NOMO-1 treated with dmso at 0.1 percent for 144 hours (cell line): Measurements from ENCODE around the gene HDAC7.
"Not testable (repeated sequence)": the region's sequence is repeated elsewhere in the genome, so short reads cannot be mapped to it uniquely, and the experiment has no call there.

Experiments
- DNase-seq: peaks from one replicate; lab custom pipeline; 2025; ENCODE audit not compliant: unreplicated experiment; lab: John Stamatoyannopoulos, UW

HDAC7 gene

DNA sequence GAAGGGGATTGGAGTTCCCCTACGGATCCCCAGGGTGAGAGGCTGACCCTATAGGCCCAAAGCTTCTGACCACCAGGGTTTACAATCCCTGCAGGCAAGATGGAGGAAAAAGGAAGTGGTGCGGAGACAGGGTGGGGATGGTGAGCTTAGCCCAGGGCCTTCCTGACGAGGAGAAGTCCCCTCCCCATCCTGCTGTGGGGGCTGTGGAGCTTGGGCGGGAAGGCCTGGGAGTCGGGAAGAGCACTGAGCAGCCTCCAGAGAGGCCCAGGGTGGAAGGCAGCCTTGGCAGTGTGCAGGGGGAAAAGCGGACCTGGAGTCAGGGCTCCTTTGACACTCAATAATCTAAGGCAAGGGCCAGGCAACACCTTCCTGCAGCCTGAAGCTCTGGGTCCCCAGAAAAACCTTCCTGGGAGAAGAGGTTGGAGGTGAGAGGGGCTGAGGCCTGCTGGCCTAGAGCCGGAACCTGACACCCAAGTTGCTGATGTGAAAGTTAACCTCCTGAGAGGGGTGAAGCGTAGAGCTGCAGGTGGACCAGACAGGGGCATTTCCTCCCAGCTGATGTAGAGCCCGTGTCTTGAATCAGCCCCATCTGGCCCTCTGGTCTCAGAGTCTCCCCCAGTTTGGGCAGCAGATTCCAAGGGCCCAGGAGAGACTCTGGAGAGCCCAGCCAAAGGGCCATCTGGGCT, 6.0 kb downstream of the HDAC7 start:
- peak; percentile 70 for DNase-seq

DNA sequence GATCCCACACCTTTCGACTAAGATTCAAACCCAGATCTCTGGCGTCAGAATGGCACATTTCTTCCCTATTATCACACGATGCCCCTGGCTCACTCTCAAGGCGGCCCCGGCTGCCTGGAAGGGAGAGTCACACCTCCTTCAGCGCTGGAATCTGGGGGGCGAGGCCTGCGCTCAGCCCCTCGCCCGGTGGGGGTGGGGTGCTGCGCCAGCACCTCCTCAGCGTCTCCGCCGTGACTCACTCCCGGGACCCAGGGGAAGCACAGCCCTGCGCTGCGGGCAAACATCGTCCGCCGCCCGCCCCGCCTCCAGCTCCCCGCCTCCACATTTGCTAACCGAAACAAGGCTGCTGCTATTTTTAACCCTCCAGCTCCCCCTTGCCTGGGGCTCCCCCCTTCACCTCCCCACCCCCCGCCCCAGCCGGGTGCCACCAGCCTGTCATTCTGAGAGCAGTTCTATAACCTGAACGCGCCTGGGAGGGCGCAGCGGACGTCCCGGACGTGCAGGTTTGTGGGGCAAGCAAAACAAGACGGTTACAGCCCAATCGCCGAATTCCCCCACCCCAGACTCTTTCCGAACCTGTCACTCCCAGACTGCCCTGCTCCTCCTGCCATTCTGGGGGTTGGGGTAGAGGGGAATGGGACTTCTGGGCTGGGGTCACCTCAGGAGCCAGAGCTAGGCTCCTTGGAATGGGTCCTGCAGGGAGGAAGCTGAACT, 6.7 kb downstream of the HDAC7 start:
- DNase-seq, result peak; percentile 92

DNA sequence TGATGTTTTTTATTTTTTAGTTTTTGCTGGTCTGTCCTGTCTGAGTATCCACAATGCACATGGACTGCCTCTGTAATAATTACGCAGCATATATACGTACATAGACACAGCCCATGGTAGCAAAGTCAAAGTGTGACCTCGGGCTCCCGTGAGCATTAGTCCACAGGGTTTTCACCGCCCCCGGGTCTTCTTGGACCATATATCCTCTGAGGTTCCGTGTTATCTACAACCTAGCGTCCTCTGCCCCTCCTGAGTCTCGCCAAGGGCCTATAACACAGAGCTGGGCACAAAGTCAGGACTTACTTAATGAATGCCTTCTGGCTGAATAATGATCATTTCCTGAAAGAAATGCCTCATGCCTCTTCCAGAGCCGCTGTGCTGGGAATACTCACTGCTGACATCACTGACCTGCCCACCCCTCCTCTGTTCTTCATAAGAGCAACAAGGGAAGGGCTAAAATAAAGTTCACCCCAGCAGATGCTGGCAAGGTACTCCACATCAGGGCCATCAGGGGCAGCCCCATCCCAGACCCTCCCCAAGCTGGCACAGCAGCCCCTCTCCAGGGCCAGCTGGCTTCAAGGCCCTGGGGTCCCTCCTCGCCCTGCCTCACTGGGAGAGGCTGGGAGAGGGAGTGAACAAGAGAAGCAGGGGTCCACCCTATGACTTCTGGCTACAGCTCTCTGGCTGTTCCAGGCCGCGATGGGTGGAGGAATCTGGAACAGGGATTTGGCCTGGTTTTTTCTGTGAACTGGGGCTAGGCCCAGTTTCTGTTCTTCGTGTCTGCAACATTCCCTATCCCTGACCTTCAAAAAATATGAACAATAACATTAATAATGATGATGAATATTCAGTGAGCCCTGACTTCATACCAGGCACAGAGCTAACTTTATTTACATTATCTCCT, 7.9 kb downstream of the HDAC7 start:
- DNase-seq, result no peak

DNA sequence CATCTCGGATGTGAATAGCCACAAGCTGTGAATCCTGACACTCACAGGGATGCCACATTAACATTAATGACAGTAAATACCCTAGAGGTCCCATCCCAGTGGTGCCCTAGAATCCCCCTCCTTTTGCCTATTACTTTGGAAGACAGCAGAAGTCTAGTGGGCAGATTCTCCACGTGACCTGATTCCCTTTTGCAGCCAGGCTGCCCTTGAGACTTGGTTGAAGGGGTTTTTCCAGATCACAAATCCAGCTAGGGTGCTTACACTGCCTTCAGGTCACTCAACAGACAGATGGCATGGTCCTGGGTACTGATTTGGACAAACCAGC, 8.7 kb downstream of the HDAC7 start:
- DNase-seq, result no peak

DNA sequence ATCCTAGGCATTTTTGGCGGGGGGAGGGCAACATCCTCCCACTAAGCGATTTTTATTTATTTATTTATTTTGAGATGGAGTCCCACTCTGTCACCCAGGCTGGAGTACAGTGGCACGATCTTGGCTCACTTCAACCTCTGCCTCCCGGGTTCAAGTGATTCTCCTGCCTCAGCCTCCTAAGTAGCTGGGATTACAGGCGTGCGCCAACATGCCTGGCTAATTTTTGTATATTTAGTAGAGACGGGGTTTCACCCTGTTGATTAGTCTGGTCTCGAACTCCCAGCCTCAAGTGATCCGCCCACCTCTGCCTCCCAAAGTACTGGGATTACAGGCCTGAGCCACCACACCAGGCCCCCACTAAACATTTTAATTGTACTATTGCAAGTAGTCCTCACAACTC, 10.2 kb downstream of the HDAC7 start:
- DNase-seq, result not testable (repeated sequence)

DNA sequence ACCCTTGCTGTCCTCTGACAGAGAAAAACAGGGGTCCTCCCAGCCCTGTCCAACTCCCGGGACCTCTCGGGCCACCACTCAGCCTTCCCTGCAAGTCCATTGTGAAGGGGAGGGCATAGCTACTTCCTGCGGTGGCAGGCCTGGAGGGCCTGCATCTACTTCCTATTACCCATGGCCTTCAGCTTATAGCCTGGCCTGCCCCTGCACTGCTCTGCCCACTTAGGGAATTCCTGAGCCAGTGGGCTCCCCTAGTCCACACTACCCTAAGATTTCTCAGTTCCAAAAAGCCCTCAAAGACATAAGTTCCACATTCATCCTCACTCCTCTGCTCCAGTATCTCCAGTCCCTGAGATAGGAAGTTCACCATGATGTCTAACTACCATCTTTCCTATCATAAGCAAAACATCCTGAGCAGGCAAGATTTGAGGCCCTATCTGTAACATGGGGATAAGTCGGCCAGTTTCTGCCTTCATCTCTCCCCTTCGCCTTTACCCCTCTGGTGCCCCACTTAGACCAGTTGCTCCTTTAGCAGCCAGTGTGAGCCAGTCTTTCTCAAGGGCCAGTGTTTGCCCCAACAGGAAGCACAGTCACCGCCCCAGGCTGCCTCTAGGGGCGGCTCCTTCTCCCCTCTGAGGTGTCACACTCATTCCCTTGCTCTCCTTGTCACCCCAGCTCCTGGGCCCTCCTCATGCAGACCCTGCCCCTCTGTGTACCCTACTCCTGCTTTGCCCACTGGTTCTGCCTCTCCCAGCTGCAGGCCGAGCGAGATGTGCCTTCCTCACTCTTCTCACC, 10.9 kb downstream of the HDAC7 start:
- peak; percentile 60 for DNase-seq

DNA sequence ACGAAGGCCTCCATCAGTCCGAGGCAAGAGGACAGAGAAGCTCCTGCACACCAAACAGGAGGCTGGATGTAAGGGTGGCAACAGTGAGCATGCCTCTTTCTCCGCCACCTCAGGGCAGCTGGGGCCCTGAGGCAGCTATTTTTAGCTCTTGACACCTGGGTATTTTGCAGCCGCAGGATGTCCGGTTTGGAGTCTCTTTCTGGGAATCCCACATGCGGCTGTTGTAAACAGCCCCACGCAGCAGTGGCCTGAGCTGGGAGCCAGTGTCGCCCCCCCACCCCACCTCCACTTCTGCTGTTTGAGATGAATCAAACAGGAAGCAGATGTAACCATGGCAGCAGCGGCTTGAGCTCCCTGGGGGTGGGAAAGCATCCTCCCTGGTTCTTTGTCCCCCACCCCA, 11.7 kb downstream of the HDAC7 start:
- DNase-seq, result no peak

DNA sequence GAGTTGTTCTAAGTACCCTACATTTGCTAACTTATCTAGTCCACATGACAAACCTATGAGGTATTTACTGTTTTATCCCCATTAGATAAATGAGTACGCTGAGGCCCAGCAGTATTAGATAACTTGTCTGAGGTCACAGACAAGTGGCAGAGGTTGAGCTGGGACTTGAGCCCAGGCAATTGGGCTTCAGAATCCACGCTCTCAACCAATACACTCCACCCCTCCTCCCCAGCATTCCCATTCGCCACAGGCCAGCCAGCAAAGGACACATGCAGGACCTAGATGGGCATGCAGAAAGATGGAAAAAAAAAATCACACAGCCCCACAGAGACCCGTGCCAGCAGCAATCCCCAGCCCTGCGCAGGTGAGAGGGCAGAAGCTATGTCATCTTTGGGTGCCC, 12.4 kb downstream of the HDAC7 start:
- DNase-seq, result no peak

DNA sequence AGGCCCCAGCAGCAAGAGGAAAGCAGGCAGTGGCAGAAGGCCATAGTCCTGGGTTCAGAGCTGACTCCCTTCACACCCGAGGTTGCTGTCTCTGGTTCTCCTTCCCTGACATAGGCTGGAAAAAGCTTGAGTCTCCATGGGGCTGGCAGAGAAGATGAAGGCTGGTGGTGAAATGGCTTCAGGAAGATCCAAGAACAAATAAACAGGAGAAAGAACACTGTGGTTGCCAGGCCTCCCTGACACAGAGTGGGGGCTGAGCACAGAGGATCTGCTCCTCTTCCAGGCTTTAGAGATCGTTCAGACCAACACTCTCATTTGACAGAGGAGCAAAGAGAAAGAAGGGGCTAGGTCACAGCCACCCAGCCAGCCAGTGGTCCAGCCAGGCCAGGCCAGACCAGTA, 14.3 kb downstream of the HDAC7 start:
- DNase-seq, result no peak

DNA sequence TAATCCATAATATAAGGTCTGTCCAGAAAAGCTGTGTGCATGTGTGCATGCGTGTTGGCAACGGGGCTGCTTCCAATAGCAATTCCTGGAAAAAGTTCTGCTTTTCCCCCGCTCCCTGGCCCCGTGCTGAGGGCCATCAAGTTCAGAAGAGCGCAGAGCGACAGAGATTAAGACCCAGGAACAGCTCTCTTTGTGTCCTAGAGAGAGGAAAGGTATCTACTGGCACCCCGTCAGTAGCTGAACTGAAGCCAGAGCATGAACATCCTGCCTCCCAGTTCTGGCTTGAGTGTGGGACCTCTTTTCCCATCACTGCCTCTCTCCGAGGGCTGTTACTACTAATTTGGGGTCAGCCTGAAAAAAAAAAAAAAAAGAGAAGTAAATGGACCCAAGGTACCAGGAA, 15.5 kb downstream of the HDAC7 start:
- no peak for DNase-seq

DNA sequence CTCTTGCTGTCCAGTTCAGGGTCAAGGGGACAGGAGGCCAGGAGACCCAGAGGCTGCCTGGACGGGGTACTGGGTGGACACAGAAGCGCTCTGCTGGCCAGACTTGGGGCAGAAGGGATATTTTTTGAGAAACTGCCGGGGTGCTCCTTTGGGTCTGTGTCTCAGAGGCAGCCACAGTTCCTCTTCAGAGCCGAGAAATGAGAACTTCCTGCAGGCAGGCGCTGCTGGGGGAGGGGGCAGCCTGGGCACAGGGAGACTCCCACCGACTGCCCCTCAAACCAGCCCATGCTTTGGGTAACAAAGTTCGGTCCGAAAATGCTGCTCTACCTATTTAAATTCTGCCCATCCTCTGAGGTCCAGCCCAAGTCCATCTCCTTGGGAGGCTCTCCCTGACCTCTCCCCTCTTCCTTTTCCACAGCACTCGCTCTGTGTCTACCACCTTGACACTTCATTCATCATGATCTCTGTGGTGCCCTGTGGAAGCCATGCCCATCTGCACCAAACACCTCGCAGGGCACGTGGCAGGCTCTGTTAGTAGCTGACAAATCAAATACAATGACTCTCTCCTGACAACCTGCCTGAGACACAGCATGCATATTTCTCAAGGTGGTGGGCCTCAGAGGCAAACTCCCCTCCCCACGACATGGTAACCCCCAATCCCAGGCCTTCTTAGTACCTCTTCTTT, 16.4 kb downstream of the HDAC7 start:
- DNase-seq, result no peak

DNA sequence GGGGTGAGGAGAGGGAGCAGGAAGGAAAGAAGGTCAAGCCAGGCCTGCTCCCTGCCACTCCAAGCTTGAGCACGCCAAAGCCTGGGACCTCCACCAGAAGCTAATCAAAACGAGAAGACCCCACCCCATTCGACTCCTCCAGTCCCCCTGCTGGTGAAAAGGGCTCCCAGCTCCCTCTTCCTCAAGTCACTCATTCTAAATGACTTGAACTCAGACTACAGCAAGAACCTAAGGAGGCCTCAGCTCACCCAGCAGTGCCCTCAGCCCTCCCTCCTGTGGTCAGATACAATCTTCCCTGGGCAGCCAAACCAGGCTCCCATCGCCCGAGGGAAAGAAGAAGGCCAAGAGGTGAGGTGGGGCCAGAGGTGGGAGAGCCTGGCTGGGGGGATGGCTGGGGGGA, 17.4 kb downstream of the HDAC7 start:
- no peak for DNase-seq

DNA sequence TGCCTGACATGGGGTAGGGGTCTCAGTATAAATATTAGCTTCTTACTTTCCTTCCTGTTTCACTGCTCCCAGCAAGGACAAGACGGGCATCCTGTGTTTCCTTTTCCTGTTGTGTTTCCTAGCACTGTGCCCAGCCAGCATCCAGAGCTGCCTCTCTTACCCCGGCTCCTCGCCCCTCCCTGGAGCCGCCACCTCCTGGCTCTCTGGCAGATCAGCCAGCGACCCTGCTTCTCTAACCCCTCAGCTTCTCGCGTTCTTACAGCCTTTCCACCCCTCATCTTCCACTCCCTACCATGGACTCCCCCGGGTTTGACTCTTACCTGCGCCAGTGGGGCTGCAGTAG, 17.8 kb downstream of the HDAC7 start:
- DNase-seq, result no peak

DNA sequence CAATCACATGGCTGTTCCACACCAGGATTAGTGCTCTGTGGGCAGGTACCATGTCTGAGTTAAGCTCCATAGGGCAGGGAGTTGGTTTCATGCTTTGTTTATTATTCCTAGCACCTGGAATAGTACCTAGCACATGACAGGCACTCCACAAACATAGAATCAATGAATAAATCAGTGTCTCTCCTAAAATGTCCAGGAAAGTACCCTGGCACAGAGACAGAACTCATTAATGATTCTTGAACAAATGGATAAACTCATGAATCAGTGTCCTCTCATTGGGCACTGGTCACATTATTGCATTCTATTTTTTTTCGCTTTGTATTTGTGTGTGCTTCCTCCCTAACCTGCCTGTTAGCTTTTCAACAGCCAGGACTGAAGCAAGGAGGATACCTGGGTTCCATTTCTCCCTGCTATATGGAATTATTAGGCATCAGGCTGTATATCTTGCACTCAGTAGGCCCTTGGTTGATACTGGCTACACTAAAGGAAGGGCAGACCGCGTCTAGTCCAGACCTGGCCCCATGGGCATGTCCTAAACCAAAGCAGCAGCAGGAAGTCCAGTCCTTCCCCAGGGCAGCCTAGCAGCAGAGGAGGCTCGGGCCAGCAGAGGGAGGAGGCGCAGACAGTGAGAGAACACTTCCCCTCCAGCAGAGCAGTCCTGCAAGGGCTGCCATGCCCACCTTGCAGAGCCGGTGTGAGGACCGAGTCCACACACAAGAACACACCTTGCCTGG, 18.4 kb downstream of the HDAC7 start:
- peak; percentile 17 for DNase-seq

DNA sequence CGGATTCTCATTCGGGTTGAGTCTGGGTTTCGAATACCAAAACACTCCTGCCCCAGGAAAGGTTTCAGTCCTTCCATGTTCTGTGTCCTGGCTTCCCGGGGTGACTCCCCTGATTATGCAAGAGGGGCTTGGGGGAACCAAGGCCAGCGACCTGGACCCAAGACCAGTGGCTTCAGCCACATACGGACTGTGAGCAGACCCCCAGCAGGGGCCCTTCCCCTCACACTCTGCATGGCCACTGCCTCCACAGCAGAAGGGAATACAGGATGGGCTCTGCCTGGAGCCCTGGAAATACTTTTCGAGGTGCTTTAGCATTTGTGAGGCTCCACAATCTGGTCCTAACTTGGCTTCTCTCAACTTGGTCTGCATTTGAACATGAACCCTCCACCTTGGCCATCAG, 19.1 kb downstream of the HDAC7 start:
- DNase-seq, result no peak

DNA sequence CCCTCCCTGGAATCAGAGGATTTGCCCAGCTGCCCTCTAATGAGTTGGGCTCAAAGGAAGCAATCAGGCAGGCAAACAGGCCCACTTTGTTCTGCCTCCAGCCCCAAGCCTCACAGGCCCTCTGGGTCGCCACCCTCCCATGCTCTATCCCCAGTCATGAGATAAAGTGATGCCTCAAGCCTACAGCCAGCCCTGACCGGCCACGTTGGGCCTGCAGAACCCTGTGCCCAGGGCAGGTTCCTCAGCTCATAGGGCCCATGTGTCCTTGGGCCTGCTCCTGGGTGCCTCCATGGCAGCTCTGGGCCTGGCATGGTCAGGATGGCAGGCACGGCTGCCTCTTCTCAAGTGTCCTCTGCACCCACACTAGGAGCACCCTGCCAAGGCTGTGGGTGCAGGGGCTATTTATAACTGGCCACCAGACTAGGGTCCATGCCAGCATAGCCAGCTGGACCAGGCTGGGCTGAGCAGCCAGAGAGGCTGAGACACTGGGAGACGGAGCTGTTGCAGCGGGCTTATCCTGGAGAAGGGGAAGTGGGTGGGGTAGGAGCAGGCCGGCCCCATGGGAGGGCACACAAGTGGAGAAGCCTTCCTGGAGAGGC, 20.2 kb downstream of the HDAC7 start:
- DNase-seq, result no peak

DNA sequence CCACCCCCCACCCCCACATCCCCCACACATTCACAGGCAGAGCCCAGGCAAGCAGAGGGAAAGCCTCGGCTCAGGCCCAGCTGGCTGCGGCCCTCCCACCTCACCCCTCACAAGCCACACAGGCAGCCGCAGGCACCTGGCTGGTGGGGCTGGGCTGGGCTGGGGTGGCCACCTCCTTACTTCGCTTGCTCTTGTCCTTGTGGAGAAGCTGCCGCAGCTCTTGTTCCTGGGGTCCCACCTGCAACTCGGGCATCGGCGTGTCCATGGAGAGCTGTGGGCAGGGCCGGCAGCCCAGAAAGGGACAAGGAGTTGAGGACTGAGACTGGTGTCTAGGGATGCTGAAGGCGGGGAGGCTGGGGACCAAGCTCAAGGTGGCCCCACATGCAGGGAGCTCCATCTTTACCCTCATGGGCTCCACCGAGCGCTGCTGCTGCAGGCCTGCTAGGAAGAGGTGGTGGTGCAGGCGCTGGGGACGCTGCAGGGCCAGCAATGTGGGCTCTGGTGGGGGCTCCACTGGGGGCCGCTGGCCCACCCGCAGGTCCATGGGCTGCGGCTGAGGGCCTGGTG, 21.2 kb downstream of the HDAC7 start:
- DNase-seq, result no peak

DNA sequence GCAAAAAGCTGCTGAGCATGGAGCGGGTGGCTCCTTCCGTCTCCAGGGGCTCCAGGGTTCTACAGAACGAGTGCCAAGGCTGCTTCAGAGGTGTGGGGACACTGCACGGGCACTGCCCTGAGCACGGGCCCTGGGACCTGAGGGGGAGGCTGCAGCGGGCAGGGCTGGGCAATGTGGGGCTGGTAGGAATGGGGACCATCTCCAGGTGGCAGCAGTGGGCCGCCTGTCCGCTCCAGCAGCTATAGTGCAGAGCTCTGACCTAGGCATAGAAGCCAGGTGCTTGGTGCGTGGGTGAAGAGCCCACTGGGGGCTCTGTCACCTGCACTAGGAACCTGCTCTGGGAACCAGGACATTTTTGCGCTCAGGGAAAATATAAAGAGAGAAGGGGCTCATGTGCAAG, 22.3 kb downstream of the HDAC7 start:
- no peak for DNase-seq

DNA sequence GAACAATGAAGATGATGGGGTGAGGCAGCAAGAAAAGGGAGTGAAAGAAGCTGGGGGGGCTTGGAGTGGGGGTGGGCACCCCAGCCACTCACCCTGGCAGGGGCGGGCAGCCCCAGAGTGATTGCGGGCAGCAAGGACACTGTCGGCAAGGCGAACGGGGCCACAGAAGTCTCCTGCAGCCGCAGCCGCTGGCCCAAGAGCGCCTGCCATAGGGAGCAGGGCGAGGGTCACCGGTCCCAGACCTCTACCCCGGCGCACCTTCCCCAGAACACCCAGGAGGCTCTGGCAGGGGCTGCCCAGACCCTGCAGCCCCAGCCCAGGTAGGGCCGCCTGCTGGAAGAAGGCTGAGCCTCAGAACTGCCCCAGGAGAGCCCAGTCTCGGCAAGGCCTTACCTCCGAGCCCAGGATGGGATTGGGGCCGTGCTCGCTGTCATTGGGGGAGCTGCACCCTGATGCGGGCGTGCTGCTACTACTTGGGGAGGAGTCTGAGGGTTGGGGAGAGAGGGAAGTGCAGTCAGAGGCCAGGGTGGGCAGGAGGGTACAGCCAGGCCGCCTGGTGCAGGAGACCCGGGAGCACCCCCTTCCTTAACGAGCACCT, 23.8 kb downstream of the HDAC7 start:
- DNase-seq, result no peak
